ENCODE results near the gene CPED1.

DNA sequence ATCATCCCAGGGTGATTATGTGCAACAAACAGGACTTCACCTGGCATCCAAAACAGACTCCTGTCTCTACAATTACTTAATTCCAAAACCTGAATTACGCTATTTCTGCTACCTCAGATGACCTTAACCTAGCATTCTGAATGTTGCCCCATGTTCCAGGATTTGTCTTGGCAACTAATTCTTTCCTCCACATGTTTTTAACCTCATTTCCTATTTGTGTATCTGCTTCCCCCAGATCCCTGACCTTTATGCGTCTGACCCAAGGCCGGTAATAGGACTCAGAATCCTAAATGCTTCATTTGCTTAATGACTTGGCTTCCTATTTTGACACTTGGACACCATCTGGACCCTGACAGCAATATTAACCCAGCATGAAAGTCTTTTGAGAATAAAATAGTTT lies 46.7 kb upstream of the CPED1 start:
- TF ChIP-seq, protein P1, sequence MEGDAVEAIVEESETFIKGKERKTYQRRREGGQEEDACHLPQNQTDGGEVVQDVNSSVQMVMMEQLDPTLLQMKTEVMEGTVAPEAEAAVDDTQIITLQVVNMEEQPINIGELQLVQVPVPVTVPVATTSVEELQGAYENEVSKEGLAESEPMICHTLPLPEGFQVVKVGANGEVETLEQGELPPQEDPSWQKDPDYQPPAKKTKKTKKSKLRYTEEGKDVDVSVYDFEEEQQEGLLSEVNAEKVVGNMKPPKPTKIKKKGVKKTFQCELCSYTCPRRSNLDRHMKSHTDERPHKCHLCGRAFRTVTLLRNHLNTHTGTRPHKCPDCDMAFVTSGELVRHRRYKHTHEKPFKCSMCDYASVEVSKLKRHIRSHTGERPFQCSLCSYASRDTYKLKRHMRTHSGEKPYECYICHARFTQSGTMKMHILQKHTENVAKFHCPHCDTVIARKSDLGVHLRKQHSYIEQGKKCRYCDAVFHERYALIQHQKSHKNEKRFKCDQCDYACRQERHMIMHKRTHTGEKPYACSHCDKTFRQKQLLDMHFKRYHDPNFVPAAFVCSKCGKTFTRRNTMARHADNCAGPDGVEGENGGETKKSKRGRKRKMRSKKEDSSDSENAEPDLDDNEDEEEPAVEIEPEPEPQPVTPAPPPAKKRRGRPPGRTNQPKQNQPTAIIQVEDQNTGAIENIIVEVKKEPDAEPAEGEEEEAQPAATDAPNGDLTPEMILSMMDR (conservative IDR thresholded peaks at IDR 0.05; ENCODE audit: low read length): no peak
- TF ChIP-seq EZH2phosphoT487 (IDR thresholded peaks at IDR 0.05; ENCODE audit: borderline replicate concordance, low read depth, low read length): no peak

Data from OCI-LY7 (cell line).